Retina (tissue), 1 donor: Measurements from ENCODE around the gene FRMD4B.
"Not testable (repeated sequence)": the region's sequence is repeated elsewhere in the genome, so short reads cannot be mapped to it uniquely, and the experiment has no call there.

Source experiments
- DNase-seq: peaks from one replicate; pipeline ENCODE4 v3.0.0-alpha.2; 2016

The FRMD4B gene

GRCh38 chr3:69320871-69321271 lies 65.0 kb downstream of the FRMD4B start:
- no peak for DNase-seq

- no peak for DNase-seq
Observed at GRCh38 chr3:69319652-69320051, 66.2 kb downstream of the FRMD4B start.

- no peak for DNase-seq
Observed at GRCh38 chr3:69318410-69318809, 67.5 kb downstream of the FRMD4B start.

- DNase-seq = no peak
Observed at GRCh38 chr3:69313251-69313650, 72.6 kb downstream of the FRMD4B start.

- DNase-seq = no peak
Observed at GRCh38 chr3:69309814-69310213, 76.1 kb downstream of the FRMD4B start.

- peak; percentile 80 for DNase-seq
Observed at GRCh38 chr3:69306239-69307185, 79.4 kb downstream of the FRMD4B start.

GRCh38 chr3:69305011-69305410 lies 80.9 kb downstream of the FRMD4B start:
- DNase-seq = no peak

- DNase-seq = no peak
Observed at GRCh38 chr3:69304396-69304795, 81.5 kb downstream of the FRMD4B start.

- no peak for DNase-seq
Observed at GRCh38 chr3:69300296-69300695, 85.6 kb downstream of the FRMD4B start.

GRCh38 chr3:69299344-69299743 lies 86.5 kb downstream of the FRMD4B start:
- DNase-seq = no peak

- no peak for DNase-seq
Observed at GRCh38 chr3:69297501-69297900, 88.4 kb downstream of the FRMD4B start.

GRCh38 chr3:69296995-69297394 lies 88.9 kb downstream of the FRMD4B start:
- no peak for DNase-seq

- no peak for DNase-seq
Observed at GRCh38 chr3:69294014-69294766, 91.7 kb downstream of the FRMD4B start.

- DNase-seq = peak; percentile 43
Observed at GRCh38 chr3:69292959-69293574, 92.8 kb downstream of the FRMD4B start.

GRCh38 chr3:69292185-69292584 lies 93.7 kb downstream of the FRMD4B start:
- no peak for DNase-seq

GRCh38 chr3:69290430-69290829 lies 95.5 kb downstream of the FRMD4B start:
- DNase-seq = no peak

GRCh38 chr3:69290006-69290405 lies 95.9 kb downstream of the FRMD4B start:
- no peak for DNase-seq

GRCh38 chr3:69288161-69288895 lies 97.6 kb downstream of the FRMD4B start:
- peak; percentile 64 for DNase-seq

GRCh38 chr3:69283913-69284611 lies 101.8 kb downstream of the FRMD4B start:
- DNase-seq = no peak

GRCh38 chr3:69283496-69283895 lies 102.4 kb downstream of the FRMD4B start:
- DNase-seq = no peak

GRCh38 chr3:69282181-69282580 lies 103.7 kb downstream of the FRMD4B start:
- no peak for DNase-seq

- DNase-seq = not testable (repeated sequence)
Observed at GRCh38 chr3:69277403-69277802, 108.5 kb downstream of the FRMD4B start.
